SIG-M5 treated with dmso at 0.1 percent for 504 hours (cell line): ENCODE data around the gene CDCA3.

ENCODE experiments used
- DNase-seq: peaks from one replicate; lab custom pipeline; 2025; ENCODE audit not compliant: unreplicated experiment; lab: John Stamatoyannopoulos, UW

The CDCA3 gene

DNA sequence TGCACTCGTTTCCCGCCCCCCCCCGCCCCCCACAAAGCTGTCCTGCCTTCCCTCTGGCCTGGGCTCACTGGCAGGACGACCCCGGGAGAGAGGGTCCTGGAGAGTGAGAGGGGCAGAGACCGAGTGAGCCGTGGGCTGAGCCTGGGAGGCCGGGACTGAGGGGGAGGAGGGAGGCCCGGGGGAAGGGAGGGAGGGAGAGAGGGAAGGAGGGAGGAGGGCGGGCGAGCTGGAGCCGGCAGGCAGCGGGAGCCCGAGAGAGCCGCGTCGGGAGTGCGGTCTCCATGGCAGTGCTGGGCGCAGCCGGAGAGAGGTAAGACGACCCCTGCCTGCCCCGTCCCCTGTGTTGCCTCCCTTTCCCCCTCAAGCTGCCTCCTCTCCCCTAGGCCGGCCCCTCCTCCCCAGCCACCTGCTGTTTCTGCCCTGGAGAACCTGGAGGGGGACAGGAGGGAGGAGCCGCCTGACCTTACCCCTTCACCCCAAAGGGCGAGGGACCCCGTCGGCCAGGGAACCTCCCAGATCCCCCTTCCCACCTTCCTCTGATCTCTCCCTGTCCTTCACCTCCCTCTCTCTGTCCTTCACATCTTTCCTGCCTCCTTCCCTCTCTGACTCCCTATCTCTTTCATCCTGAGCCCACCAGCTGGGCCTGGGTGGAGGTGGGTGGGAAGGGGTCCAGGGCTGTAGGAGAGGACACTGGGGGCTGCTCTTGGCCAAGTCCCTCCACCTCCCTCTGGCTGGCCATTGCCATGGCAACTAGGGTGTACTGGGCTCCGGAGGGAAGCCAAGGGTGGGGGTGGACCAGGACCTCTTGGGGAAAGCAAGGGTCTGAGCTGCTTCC lies 29.3 kb downstream of the CDCA3 start, which contains the start of gene GPR162:
Gene GPR162 (plus strand): TSS at position 231 of the 835 bp plus-strand sequence. CDS start 2,078 bp downstream, outside the sequence.
- peak; percentile 63 for DNase-seq

DNA sequence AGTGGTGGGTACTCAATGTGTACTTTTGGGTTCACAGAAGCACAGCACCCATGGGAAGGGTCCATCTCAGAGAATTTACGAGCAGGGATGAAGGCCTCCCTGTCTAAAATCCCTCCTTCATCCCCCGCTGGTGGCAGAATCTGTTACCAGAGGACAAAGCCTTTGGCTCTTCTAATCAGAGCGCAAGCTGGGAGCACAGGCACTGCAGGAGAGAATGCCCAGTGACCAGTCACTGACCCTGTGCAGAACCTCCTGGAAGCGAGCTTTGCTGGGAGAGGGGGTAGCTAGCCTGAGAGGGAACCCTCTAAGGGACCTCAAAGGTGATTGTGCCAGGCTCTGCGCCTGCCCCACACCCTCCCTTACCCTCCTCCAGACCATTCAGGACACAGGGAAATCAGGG lies 30.9 kb downstream of the CDCA3 start:
- DNase-seq = no peak

DNA sequence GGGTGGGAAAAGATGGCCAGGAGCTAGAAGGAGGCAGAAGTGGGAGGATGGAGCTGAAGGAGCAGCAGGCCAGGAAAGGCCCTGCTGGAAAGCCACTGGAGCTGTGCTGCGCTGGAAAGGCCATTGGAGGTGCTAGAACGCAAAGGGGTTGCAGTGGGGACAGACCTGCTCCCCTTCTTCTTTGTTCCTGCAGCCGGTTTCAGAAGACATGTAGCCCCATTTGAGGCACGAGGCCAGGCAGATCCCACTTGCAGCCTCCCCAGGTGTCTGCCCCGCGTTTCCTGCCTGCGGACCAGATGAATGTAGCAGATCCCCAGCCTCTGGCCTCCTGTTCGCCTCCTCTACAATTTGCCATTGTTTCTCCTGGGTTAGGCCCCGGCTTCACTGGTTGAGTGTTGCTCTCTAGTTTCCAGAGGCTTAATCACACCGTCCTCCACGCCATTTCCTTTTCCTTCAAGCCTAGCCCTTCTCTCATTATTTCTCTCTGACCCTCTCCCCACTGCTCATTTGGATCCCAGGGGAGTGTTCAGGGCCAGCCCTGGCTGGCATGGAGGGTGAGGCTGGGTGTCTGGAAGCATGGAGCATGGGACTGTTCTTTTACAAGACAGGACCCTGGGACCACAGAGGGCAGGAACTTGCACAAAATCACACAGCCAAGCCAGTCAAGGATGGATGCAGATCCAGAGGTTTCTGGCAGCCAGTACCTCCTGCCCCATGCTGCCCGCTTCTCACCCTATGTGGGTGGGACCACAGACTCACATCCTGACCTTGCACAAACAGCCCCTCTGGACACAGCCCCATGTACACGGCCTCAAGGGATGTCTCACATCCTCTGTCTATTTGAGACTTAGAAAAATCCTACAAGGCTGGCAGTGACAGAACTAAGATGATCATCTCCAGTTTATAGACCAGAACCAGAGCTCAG lies 31.7 kb downstream of the CDCA3 start:
- no peak for DNase-seq

DNA sequence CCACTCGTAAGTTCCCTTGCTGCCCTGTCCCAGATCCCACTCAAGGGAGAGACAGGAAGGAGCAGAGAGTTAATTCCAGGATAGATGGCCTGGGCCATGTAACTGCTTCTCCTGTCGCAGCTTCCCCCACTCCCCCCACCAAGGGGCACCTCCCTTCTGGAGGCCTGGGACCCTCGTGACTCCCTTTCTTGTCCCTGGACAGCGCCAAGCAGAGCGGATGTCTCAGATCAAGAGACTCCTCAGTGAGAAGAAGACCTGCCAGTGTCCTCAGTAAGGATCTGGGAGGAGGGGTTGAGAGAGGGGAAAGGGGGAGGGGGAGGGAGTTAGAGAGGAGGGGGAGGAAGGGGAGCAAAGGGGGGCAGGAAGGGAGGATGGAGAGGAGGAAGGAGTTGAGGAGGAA lies 32.4 kb downstream of the CDCA3 start:
- no peak for DNase-seq

DNA sequence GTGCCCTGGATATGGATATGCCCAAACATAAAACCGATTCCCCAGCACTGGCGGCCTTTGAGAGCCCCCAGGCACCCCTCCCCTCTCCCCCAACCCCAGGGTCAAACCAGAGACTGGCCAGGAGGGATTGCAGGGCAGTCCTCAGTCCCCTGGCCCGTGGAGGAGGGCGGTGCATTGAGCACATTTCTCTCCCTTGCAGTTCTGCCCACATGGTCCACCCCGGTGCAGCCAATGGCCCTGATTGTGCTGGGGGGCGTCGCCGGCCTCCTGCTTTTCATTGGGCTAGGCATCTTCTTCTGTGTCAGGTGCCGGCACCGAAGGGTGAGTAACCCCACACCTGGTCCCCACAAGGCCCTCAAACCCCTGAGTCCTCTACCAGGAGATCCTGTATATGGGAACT lies 32.9 kb downstream of the CDCA3 start:
- no peak for DNase-seq

DNA sequence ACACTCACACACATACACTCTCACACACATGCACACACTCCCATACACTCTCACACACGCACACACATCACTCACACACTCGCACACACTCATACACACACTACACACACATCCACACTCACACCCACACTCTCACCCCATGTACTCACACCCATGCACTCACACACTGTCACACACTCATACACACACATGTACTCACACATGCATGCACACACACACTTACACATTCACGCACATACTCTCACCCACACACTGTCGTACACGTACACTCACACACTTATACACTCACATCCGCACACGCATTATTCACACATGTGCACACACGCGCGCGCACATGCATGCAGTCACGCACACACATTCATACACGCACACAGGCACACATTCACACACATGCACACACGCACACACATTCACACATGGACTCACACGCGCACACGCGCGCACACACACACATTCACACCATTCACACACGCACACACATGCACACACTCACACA lies 33.4 kb downstream of the CDCA3 start:
- no peak for DNase-seq

DNA sequence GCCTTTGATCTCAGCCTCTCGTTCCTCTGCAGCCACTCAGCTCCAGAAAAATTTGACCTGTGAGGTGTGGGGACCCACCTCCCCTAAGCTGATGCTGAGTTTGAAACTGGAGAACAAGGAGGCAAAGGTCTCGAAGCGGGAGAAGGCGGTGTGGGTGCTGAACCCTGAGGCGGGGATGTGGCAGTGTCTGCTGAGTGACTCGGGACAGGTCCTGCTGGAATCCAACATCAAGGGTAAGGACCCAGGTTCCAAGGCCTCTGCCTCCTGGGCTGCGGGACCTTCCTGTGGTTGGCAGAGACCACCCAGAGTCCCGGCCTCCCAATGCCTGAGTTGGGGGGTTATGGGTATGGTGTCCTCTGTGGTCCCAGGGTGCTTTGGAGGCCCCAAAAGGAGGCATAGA lies 34.0 kb downstream of the CDCA3 start:
- DNase-seq = no peak

DNA sequence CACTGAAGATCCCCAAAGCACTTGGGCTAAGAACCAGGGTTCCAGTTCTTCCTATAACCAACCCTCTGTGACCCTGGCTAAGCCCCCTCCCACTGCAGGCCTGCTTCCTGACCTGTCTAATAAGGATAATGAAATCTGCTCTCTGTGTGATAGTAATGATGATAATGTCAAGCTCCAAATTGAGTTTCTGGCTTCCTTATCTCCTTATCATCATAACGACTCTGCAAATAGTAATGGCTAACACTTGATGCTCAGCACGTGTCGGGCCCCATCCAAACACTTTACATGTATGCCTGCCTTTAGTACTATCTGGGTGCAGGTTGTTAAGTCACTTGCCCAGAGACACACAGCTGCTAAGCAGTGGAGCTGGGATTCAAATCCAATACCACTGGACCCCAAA lies 34.5 kb downstream of the CDCA3 start:
- DNase-seq = no peak

DNA sequence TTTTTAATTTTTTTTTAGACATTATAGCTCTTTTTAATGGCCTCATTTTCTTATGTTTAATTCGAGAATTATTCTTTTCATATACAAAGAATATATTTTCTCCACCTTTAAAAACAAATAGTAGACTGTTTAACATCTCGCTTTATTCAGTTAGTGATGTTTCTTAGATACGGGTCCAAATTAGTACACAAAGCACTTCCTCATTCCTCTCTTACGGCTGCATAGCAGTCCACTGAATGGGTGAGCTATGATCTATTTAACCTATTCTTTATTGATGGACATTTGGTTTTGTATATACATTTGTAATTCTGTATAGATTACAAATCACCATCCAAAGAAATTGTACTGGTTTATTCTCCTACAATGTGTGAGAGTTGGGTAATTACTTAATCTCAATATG lies 37.7 kb downstream of the CDCA3 start:
- peak; percentile 38 for DNase-seq

DNA sequence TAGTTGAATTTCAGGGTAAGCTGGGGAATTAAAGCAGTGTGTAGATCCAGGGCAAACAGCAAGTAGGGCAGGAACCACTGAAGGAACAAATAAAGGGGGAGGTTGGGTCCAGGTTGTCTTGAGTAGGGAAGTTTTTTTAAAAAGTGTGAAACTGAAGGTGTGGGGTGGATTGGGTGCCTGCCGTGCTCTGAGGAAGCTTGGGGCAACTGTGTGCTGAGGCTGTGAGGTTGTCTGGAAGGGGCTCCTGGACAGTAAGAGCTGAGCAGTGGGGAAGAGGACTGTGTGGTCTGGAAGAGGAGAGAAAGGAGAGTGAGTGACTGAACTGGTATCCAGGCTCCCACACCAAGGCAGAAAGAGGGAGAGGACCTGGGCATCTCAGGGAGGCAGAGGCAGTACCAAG lies 40.3 kb downstream of the CDCA3 start:
- DNase-seq = no peak

DNA sequence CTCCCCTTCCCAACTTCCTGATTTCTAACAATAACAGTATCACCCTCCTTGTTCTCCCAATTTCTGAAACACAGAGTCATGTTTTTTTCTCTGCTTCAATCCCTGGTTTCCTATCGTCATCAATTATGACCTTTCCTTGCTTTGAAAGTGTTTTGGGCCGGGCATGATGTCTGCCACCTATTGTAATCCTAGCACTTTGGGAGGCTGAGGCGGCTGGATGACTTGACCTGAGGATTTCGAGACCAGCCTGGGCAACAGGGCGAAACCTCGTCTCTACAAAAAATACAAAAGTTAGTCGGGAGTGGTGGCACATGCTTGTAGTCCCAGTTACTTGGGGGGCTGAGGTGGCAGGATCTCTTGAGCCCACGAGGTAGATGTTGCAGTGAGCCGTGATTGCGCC lies 42.0 kb downstream of the CDCA3 start:
- DNase-seq = no peak

DNA sequence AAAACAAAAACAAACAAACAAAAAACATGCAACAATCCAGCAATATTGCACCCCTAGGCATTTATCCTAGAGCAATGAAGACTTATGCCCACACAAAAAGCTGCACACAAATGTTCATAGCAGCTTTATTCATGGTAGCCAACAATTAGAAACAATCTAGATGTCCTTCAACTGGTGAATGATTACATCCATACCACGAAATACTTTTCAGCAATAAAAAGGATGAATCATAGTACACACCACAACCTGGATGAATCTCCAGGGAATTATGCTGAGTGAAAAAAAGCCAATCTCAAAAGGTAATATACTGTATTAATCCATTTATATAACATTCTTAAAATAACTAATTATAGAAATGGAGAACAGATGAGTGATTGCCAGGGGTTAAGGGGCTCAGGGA lies 43.9 kb downstream of the CDCA3 start:
- DNase-seq = no peak

DNA sequence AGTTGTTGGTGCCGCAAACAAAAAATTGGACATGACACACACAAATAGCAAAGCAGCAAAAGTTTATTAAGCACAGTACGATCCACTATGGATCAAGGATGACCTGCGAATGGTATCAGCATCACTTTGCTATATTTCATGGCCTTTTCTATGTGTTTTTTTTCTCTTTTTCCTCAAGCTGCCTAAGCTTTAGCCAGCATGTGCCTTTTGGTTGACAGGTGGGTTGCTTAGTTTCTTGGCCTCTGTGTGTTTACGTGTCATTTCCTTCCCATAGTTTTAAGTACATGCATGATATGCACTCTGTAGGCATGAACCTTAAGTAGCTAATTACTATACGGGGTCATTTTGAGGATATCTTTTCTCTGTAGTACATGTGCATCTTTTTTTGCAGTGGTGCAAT lies 51.9 kb downstream of the CDCA3 start:
- DNase-seq = no peak
